SK-N-SH (cell line): ENCODE results near the gene OR5L2. TPM values are rescaled to one million over a fixed set of nuclear protein-coding genes. Genes with fewer than 3 reads are reported as not detected.

ENCODE experiments used
- CTCF ChIA-PET: fragments of 300-600, 350-600 bp; formaldehyde crosslinking; extraction: SDS; loops from one replicate; lab custom pipeline; 2021; lab: Yijun Ruan, JAX
- POLR2A ChIA-PET: fragments of 350-600 bp; sonication (Branson Sonifier 250); formaldehyde crosslinking; extraction: SDS; loops from one replicate; lab custom pipeline; 2020; ENCODE audit warnings: antibody characterized with exemption, inconsistent platforms; lab: Yijun Ruan, JAX
- DNase-seq: peaks from one replicate; pipeline ENCODE4 v3.0.0; 2012
- H2AFZ ChIP-seq: fragments of 200-600 bp; sonication (generic); 2 replicates; pipeline ENCODE4 v1.8.1; 2016; ENCODE audit warnings: antibody characterized with exemption, mild to moderate bottlenecking, low read depth
- H3F3A ChIP-seq: fragments of 200-600 bp; sonication (generic); replicated peaks from 2 replicates; pipeline ENCODE3; 2016; ENCODE audit warnings: antibody characterized with exemption, mild to moderate bottlenecking; ENCODE audit not compliant: insufficient read depth
- H3K27ac ChIP-seq, 2 experiments: fragments of 200-500 bp in 1 of 2; fragments of 200-600 bp in 1 of 2; sonication (Bioruptor generic) in 1 of 2; sonication (generic), shearing (Covaris generic) in 1 of 2; 2 replicates each; pipeline versions ENCODE4 v1.5.1 to v1.6.1; 2014 to 2016; ENCODE audit warnings: low read depth in 2 of 2, inconsistent platforms in 1 of 2, low read length in 1 of 2, mild to moderate bottlenecking in 1 of 2, mixed read lengths in 1 of 2
- H3K27me3 ChIP-seq: fragments of 200-600 bp; sonication (generic), shearing (Covaris generic); 2 replicates; pipeline ENCODE4 v1.6.1; 2016; ENCODE audit warnings: mixed run types; ENCODE audit not compliant: insufficient read depth
- H3K36me3 ChIP-seq, 2 experiments: fragments of 200-500 bp in 1 of 2; fragments of 200-600 bp in 1 of 2; sonication (Bioruptor generic) in 1 of 2; sonication (generic) in 1 of 2; replicated peaks in 1 of 2; 2 replicates each; pipeline versions ENCODE3 to v1.5.1; 2014 to 2016; ENCODE audit warnings: low read length in 1 of 2, mild to moderate bottlenecking in 1 of 2; ENCODE audit not compliant: insufficient read depth in 2 of 2, control insufficient read depth in 1 of 2
- H3K4me1 ChIP-seq, 2 experiments: fragments of 200-500 bp in 1 of 2; fragments of 200-600 bp in 1 of 2; sonication (Bioruptor generic) in 1 of 2; sonication (generic), shearing (Covaris generic) in 1 of 2; 2 replicates each; pipeline versions ENCODE4 v1.5.1 to v1.6.1; 2014 to 2016; ENCODE audit warnings: low read depth in 1 of 2, low read length in 1 of 2, mixed run types in 1 of 2; ENCODE audit not compliant: insufficient read depth in 2 of 2, control insufficient read depth in 1 of 2
- H3K4me2 ChIP-seq: fragments of 200-600 bp; sonication (generic), shearing (Covaris generic); 2 replicates; pipeline ENCODE4 v1.6.1; 2017; ENCODE audit warnings: mixed run types
- H3K4me3 ChIP-seq, 2 experiments: fragments of 200-500 bp in 1 of 2; fragments of 200-600 bp in 1 of 2; sonication (Bioruptor generic) in 1 of 2; sonication (generic), shearing (Covaris generic) in 1 of 2; 2 replicates each; pipeline versions ENCODE4 v1.5.1 to v1.8.1; 2014 to 2016; ENCODE audit warnings: low read depth in 2 of 2, inconsistent platforms in 1 of 2, low read length in 1 of 2, mild to moderate bottlenecking in 1 of 2, mixed read lengths in 1 of 2, moderate library complexity in 1 of 2
- H3K79me2 ChIP-seq: fragments of 200-600 bp; sonication (generic); 2 replicates; pipeline ENCODE4 v1.8.1; 2017; ENCODE audit warnings: mild to moderate bottlenecking; ENCODE audit not compliant: insufficient read depth
- H3K9ac ChIP-seq: fragments of 200-600 bp; sonication (generic); 2 replicates; pipeline ENCODE4 v1.6.1; 2017; ENCODE audit warnings: mixed run types
- H3K9me2 ChIP-seq: fragments of 200-600 bp; sonication (generic); 2 replicates; pipeline ENCODE4 v1.6.1; 2017; ENCODE audit warnings: mixed run types
- H3K9me3 ChIP-seq: fragments of 200-600 bp; sonication (generic); 2 replicates; pipeline ENCODE4 v1.6.1; 2017; ENCODE audit warnings: mixed run types, mild to moderate bottlenecking, moderate library complexity
- H4K20me1 ChIP-seq: fragments of 200-600 bp; sonication (generic); 2 replicates; pipeline ENCODE4 v1.6.1; 2017; ENCODE audit warnings: mild to moderate bottlenecking, mixed run types; ENCODE audit not compliant: insufficient read depth
- CHD2 ChIP-seq: fragments of 150-350 bp; IDR thresholded peaks from 2 replicates; pipeline ENCODE4 v1.6.1; 2018; ENCODE audit warnings: low read length; ENCODE audit not compliant: partially characterized antibody
- ELF1 ChIP-seq: IDR thresholded peaks from 2 replicates; pipeline ENCODE4 v1.4.0; 2012
- GATA2 ChIP-seq: sonication (generic); formaldehyde crosslinking; IDR thresholded peaks from 2 replicates; pipeline ENCODE4 v1.5.0; 2020; ENCODE audit warnings: mild to moderate bottlenecking, missing genetic modification reagents
- NFIC ChIP-seq: IDR thresholded peaks from 2 replicates; pipeline ENCODE4 v1.4.0; 2012; ENCODE audit warnings: borderline replicate concordance
- RAD21 ChIP-seq: IDR thresholded peaks from 2 replicates; pipeline ENCODE4 v1.6.1; 2012; ENCODE audit warnings: mild to moderate bottlenecking, low read length
- SIN3A ChIP-seq: IDR thresholded peaks from 2 replicates; pipeline ENCODE4 v1.6.1; 2012; ENCODE audit warnings: low read depth, mild to moderate bottlenecking, low read length, moderate library complexity, borderline replicate concordance
- TAF1 ChIP-seq: IDR thresholded peaks from 2 replicates; pipeline ENCODE4 v1.6.1; 2012; ENCODE audit warnings: low read depth, mild to moderate bottlenecking, low read length, moderate library complexity, borderline replicate concordance
- TEAD4 ChIP-seq: IDR thresholded peaks from 2 replicates; pipeline ENCODE4 v1.4.0; 2012; ENCODE audit warnings: mild to moderate bottlenecking, borderline replicate concordance; ENCODE audit not compliant: insufficient read depth
- polyA plus RNA-seq, 3 experiments: library from polyadenylated mRNA; depleted of rRNA; stranded (reverse); fragments of >200 nt; gene quantifications; 2 replicates each; pipeline ENCODE4 v1.2.3, GENCODE V29; 2012
- TF ChIP-seq, protein P1 (sequence below): IDR thresholded peaks from 2 replicates; pipeline ENCODE4 v1.6.1; 2012; ENCODE audit warnings: mild to moderate bottlenecking, low read depth, low read length, moderate library complexity
- TF ChIP-seq, protein P2 (sequence below): IDR thresholded peaks from 2 replicates; pipeline ENCODE4; 2012
- TF ChIP-seq, protein P3 (sequence below): IDR thresholded peaks from 2 replicates; pipeline ENCODE4 v1.4.0; 2012; ENCODE audit warnings: low read depth, borderline replicate concordance
- TF ChIP-seq, protein P4 (sequence below): IDR thresholded peaks from 2 replicates; pipeline ENCODE4 v1.4.0; 2012; ENCODE audit warnings: low read depth, borderline replicate concordance

Gene OR5L2
- not detected in 2 replicates for polyA plus RNA-seq (2012; rRNA removed)
- not detected in 2 replicates for polyA plus RNA-seq (2012; cell fraction: cytosol; rRNA removed)
- polyA plus RNA-seq (2012; cell fraction: nucleus; rRNA removed), result not detected in 2 replicates

DNA sequence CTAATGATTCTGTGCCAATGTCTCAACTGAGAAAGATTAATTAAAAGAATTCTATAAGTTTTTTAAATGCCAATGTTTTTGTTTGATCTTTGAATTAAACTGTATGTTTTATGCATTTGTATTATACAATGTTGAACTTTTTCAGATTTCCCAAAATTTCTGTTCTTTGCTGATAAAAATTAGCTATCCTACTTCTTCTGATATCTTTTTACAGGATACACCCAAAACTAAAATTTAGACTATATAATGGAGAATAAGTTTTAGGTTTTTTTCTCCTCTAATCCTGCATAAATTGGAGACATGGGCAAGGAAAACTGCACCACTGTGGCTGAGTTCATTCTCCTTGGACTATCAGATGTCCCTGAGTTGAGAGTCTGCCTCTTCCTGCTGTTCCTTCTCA is at the start of gene OR5L2:
OR5L2 (plus strand) TSS at position 301 of the 400 bp plus-strand sequence; CDS start at position 301, 0 bp downstream.
- CTCF ChIA-PET, result interaction anchor here (1.0 kb wide), 1 partner anchor 69 kb away, joined by 3 read pairs; no protein-coding TSS in a partner anchor
- Histone ChIP-seq H3K4me1 (no peaks in the 10 kb centered on the region), H3K79me2 (no peaks in the 10 kb centered on the region), H3K4me2 (no peak within 1 kb of the TSS), H2AFZ (no peak within 1 kb of the TSS), H3K9me2 (no peaks in the 10 kb centered on the region), H3K36me3 (no peaks in the 10 kb centered on the region), H3F3A (no peaks in the 10 kb centered on the region), H4K20me1 (no peaks in the 10 kb centered on the region), H3K4me3 (no peak within 1 kb of the TSS), H3K9ac (no peak within 1 kb of the TSS), H3K27me3 (no peaks in the 10 kb centered on the region), H3K9me3 (no peaks in the 10 kb centered on the region), H3K27ac (no peak within 1 kb of the TSS)
- TF ChIP-seq TEAD4 (no peak), ELF1 (no peak), CHD2 (no peak), GATA2 (CRISPR knock-in tag) (no peak), RAD21 (no peak), TAF1 (no peak), SIN3A (no peak), NFIC (no peak)
- TF ChIP-seq, protein P1, sequence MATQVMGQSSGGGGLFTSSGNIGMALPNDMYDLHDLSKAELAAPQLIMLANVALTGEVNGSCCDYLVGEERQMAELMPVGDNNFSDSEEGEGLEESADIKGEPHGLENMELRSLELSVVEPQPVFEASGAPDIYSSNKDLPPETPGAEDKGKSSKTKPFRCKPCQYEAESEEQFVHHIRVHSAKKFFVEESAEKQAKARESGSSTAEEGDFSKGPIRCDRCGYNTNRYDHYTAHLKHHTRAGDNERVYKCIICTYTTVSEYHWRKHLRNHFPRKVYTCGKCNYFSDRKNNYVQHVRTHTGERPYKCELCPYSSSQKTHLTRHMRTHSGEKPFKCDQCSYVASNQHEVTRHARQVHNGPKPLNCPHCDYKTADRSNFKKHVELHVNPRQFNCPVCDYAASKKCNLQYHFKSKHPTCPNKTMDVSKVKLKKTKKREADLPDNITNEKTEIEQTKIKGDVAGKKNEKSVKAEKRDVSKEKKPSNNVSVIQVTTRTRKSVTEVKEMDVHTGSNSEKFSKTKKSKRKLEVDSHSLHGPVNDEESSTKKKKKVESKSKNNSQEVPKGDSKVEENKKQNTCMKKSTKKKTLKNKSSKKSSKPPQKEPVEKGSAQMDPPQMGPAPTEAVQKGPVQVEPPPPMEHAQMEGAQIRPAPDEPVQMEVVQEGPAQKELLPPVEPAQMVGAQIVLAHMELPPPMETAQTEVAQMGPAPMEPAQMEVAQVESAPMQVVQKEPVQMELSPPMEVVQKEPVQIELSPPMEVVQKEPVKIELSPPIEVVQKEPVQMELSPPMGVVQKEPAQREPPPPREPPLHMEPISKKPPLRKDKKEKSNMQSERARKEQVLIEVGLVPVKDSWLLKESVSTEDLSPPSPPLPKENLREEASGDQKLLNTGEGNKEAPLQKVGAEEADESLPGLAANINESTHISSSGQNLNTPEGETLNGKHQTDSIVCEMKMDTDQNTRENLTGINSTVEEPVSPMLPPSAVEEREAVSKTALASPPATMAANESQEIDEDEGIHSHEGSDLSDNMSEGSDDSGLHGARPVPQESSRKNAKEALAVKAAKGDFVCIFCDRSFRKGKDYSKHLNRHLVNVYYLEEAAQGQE, result no peak
- TF ChIP-seq, protein P2, sequence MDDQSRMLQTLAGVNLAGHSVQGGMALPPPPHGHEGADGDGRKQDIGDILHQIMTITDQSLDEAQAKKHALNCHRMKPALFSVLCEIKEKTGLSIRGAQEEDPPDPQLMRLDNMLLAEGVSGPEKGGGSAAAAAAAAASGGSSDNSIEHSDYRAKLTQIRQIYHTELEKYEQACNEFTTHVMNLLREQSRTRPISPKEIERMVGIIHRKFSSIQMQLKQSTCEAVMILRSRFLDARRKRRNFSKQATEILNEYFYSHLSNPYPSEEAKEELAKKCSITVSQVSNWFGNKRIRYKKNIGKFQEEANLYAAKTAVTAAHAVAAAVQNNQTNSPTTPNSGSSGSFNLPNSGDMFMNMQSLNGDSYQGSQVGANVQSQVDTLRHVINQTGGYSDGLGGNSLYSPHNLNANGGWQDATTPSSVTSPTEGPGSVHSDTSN, result no peak
- TF ChIP-seq, protein P3, sequence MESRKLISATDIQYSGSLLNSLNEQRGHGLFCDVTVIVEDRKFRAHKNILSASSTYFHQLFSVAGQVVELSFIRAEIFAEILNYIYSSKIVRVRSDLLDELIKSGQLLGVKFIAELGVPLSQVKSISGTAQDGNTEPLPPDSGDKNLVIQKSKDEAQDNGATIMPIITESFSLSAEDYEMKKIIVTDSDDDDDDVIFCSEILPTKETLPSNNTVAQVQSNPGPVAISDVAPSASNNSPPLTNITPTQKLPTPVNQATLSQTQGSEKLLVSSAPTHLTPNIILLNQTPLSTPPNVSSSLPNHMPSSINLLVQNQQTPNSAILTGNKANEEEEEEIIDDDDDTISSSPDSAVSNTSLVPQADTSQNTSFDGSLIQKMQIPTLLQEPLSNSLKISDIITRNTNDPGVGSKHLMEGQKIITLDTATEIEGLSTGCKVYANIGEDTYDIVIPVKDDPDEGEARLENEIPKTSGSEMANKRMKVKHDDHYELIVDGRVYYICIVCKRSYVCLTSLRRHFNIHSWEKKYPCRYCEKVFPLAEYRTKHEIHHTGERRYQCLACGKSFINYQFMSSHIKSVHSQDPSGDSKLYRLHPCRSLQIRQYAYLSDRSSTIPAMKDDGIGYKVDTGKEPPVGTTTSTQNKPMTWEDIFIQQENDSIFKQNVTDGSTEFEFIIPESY, result no peak
- TF ChIP-seq, protein P4, sequence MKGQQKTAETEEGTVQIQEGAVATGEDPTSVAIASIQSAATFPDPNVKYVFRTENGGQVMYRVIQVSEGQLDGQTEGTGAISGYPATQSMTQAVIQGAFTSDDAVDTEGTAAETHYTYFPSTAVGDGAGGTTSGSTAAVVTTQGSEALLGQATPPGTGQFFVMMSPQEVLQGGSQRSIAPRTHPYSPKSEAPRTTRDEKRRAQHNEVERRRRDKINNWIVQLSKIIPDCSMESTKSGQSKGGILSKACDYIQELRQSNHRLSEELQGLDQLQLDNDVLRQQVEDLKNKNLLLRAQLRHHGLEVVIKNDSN, result no peak
- POLR2A ChIA-PET, result no interaction called here
- DNase-seq, result no peak
